Stimulated activated CD4-positive, alpha-beta T cell treated with anti-CD3 and anti-CD28 coated beads, Interleukin-4, amount 100 ng/mL, for 24 hours (primary cell): ENCODE measurements around the gene DPP4.
A peak's percentile ranks its signal among the peaks of the same experiment; 100 is the strongest.
"Not testable (repeated sequence)": the region's sequence is repeated elsewhere in the genome, so short reads cannot be mapped to it uniquely, and the experiment has no call there.

Source experiments
- DNase-seq: peaks from one replicate; pipeline ENCODE4 v3.0.0-alpha.2; 2020

Gene DPP4

DNA sequence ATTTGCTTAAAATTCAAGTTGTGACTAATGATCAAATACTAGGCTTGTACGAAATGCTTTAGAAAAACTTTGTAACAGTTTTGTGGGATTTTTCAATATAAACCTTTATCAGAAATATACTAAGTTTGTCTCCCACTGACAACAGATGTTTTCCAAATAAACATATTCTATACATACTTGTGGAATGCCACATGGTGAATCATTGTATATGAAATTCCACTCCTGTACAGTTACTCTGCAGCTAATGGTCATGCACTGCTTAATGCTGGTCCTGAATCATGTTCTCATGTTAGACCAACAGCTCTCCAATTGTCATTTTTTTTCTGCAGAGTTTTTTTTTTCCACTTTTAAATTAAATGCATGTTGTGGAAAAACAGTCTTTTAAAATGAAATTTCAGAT is 90.1 kb downstream of the DPP4 start:
- no peak for DNase-seq

DNA sequence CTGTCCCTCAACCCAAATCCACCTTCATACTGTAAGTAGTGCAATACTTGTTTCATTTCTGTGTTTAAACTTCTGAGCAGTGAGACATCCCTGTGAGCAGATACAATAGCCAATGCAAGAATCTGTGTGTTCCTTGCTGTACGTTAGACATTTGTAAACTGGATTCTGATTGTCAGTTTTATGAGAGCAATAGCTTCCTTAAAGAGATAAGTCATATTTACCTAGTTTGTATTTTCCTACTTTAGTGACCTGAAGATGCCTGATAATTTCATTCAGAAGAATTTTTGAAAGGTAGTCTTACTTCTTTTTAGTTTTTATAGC is 90.7 kb downstream of the DPP4 start:
- no peak for DNase-seq

DNA sequence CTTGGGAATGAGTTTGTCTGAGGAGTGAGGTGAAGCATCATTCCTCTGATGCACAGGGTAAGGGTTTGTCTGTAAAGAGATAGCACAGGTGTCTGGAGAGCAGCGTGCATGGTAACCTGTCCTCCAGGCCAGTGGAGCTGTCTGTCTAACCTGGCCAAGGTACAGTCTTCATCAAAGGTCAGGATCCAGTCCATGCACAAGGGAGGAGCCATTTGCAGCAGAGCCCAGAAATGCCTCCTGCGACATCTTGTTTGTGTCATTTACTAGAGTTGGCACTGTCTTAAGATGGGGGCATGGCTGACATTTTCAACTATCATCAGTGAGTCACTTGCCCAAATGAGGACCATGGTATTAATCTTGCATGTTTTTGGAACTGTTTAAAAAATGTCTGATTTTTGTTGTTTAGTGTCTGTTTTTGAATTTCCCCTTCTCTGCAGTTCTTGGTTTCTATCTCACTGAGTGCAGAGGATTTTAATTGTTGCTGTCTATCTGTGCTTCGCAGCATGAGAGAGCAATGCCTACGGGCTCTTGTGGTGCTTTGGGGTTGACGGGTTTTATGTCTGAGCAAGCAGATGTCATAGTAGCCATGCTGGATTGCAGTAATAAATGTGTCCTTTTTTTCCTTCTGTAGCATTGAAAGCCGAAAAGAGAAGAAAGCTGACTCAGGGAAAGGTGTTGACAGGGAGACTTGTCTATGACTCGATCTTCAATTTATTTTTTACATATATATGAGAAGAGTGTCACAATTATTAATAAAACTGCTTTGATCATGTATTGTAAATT is 91.3 kb downstream of the DPP4 start:
- DNase-seq, result no peak

DNA sequence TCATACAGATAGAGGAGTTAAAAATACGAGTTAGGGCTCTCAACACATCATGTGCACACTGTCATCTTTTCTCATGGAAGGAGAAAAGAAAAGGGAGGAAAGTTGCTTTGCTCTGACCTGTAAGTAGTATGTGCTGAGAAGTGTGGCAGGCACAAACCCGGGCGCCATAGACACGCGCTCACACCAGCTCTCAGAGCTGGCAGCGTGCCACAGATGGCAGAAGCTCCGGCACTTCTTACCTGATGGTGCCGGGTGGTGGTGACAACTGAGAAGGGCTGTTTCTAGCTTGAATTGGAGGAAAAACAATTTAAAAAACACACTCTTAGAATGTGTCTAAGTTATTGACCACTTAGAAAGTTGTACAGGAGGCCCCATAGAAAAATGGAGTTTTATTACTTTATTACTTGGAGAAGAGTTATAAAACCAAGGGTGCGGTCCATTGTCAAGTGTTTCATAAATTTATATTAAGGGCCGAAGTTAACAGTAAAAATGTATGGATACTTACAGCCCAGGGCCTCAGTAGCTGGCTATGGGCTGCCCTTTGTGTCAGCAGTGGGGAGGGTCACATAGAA is 92.2 kb downstream of the DPP4 start:
- no peak for DNase-seq

DNA sequence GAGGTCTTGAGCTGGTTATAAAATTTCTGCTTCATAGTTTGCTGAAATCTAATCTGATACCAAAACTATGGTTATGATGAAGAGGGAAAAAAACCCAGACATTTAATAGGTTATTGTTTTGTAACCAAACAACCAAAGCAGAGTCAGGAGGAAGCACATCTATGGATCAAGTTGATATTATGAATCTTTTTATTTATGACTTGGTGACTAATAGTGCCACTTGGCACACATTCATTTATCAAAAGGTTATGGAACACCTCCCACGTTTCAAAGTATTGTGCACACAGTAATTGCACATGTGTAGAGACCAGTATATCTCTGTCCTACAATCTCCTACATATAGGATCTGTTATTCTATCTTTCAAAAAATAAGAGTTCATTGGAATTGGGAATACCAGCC is 93.0 kb downstream of the DPP4 start:
- no peak for DNase-seq

DNA sequence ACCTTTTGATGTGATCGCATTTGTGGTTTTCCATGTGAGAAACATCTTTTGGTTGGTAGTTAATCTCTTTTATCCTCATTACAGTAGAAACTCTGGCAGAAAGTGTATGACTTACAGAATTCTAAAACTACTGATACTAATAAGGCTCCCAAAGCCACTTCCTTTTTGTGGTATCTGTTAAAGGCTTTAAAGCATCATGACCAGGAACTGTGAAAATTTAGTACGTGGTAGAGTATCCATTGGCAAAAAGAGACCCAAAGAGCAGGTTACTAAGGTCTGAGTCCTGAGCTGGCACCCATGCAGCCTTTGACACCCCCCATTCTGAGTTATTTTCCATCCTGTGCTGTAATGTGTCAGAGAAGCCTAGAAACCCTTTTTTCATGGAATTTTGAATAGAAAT is 94.5 kb downstream of the DPP4 start:
- no peak for DNase-seq

DNA sequence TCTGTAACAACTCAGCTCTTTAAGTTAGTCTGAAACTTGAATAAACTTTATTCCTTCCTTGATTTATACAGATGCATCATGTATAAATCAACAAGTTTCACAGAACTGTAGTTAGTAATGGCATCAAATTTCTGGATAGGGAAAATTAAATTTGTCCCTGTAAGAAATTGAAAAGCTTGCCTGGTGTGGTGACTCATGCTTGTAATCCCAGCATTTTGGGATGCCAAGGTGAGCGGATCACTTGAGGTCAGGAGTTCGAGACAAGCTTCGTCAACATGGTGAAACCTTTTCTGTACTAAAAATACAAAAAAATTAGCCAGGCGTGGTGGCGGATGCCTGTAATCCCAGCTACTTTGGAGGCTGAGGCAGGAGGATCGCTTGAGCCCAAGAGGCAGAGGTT is 96.1 kb downstream of the DPP4 start:
- not testable (repeated sequence) for DNase-seq

DNA sequence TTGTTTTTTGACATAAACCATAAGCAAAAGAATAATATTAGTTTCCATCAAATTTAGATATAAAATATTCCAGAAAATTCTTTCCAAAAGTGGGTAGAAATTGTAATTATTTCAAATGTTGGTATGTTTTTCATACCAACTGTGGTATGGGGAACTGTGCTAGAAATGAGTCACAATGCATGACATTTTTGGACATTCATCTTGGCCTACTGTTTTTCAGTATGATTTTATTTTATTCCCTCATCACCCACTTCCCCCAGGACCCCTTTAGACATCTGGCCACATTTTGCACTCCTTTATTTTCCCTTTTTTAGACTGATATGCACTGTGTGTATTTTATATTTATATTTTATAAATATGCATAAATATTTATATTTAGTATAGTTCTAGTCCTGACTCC is 97.1 kb downstream of the DPP4 start:
- no peak for DNase-seq

DNA sequence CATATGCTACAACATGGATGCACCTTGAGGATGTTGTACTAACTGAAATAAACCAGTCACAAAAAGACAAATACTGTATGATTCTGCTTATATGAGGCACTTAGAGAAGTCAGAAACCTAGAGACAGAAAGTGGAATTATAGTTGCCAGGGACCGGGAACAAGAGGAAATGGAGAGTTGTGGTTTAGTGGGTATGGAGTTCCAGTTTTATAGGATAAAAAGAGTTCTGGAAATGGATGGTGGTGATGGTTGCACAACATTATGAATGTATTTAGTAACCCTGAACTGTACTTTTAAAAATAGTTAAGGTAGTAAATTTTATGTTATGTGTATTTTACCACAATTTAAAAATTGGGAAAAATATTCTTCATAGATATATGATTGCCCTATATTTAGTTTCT is 97.7 kb downstream of the DPP4 start:
- DNase-seq, result no peak

DNA sequence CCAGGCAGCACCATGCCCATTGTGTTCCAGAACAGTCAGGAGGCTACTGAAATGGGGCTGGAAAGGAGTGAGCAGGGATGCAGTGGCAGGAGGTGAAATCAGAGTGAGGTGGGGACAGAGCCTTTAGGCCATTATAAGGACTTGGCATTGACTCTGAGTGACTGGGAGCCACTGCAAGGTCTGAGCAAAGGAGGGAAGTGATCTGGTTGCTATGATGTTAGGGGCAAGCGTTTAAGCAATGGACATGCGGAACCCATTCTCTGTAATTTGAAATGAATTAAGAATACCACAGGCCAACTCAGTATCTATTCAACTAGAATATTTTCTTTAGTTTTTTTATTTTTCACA is 98.2 kb downstream of the DPP4 start:
- no peak for DNase-seq

DNA sequence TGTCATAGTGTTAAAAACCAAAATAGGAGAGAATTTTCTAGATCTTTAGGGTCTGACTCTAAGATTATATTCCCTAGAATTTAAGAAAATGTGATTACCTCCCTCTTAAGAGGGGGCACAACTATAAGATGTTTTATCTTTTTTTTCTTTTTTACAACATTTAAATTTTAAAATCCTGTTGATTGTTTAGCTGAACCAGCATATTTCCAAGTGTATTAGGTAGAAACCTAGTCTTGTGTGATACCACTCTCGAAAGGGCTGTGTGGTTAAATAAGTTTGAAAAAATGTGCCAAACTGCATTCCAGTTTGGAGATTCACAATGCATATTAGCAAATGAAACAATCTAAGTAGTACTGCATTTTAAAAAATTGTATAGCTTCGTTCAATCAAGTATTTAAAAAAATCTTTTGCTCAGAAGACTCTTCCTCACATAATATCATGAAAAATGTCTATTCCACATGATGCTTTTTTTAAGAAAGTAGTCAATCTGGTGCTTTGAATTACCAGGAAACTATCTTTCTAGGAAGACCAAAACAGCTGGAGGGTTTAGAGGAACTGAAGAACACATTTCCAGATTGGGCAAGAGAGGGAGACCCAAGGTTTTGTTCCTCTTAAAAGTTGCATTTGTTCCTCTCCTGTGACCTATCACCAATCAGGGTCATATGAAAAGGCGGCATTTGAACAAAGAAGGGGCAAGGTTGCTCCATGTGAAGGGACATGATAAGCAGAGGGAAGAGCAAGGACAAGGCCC is 98.8 kb downstream of the DPP4 start:
- no peak for DNase-seq

DNA sequence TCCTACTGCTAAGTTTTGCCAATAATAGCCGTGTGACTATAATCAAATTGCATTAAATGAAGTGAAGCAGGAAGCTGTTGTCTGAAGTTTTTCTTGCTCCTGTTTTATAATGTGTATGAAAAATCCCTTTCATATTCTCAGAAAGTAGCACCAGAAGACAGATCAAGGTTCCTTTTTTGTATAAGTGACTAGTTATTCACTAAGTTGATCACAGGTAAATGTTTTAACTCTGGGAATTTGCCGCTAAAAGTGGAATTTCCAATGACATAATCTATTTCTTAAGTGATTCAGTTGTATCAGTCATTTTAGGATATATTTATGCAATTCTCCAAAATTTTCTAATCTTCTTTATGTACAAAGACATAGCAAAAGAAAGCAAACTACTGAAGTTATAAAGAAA is 99.6 kb downstream of the DPP4 start:
- no peak for DNase-seq

DNA sequence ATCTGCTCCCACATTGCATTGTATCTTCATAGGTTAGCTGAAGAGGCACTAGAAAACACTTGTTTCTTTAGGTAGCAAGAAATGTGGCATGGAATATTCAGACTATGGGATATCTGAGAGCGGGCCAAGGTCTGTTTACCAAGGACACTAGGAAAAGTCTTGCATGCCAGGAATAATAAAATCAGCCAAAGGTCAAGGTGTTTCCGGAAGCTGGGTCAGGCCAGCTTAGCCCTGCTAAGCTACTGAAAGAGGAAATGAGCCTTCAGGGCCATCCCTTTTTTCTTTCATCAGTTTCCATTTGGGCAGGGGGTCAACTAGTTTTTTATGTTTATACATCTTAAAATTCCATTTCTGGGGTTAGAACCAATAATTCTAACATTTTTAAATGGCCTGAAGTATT is 101.1 kb downstream of the DPP4 start:
- no peak for DNase-seq

DNA sequence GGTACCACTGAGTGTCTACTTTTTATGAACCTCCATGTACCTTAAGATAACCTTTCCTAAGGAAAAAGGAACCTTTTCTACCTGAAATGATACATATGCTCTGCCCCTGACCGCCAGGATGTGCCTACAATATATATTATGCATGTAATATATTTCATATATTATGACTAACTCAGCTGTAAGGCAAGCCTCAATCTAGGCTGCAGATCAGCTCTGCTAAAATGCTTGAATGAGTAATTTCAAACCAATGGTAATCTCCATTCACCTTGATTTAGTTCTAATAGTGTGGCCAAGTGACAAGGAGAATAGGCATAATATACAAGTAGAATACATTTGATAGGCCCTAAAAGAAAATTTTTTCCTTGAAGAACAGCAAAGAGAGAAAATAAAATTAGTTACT is 101.8 kb downstream of the DPP4 start:
- no peak for DNase-seq

DNA sequence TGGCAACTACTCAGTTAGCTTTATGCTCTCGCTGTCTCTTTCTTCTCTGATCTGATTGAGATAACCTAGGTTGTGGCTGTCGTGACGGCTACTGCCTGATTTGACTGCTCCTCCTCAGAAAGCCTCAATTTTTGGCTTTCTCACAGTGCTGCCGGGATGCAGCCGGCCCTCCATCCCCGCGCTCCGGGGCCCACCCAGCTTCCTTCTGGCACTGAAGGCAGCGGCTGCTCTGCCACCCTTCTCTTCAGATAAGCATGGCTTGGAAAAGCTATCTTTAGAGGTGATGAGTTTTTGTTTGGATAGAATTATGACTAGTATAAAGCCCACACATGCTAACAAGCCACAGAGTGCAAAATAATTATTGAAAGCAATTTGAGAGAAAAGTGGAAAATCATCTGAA is 102.5 kb downstream of the DPP4 start:
- no peak for DNase-seq

DNA sequence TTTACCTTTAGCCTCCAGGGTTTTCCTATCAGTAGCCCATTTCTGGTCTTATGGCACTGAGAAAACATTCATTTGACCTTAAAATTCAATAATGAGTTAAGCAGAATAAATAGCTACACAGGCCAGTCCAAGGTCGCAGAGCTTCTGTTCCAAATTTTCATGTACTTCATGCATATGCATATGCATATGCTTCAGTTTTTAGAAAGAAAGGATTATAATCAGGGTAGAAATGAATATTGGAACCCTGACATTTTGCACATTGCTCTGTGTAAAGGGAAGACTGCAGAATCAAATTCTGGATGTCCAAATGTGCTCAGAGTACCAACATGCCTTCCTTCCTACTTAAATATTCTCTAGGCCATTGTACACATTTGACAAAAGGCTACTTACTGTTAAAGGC is 104.9 kb downstream of the DPP4 start:
- DNase-seq, result no peak

DNA sequence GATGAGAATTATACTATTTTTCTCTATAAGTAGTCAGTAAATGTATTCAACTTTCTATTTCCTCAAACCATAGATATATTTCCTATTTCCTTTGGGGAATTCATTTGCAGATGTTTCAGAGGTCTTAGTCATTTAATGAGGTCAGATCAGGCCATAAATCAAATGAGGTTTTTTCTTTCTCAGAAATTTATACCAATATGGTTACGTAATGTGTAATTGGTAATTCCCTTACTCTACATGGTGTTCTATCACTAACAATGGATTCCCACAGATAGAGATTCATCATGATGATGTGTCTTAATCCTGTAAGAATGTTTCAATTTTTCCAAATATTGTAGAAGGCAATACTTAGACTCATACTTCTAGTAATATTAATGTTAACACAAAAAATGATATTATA is 108.0 kb downstream of the DPP4 start:
- no peak for DNase-seq

DNA sequence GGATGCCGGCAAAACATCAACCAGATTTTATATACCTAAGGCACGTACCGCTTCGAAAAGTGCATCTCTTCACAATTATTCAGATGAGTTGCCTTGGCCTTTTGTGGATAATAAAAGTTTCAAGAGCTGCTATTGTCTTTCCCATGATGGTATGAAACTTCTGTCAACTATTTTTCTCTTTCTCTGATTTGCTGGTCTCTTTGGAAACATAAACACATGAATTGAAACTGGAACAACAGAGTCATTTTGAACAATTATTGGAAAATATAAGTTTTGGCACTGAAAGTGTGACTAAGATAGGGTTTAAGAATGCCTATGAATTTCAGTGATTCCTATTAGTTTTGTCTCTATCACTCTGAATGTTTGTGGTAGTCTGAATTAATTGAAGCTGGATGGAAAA is 109.9 kb downstream of the DPP4 start:
- no peak for DNase-seq

DNA sequence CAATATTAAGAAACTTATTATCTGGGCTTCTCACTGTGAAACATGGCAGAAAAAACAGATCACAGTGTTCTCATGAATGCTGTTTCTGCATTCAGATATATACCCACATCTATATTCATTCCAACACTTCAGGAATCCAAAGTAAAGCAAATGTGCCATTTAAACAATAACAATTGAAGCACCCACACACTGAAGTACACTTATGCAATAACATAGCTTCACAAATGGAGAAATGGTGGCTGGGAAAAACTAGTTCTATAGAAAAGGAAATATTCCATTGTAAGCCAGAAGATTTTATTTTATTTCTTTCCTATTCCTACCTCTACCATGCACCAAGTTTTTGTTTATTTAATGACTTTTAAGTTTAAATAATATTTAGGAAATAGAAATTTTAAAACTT is 111.9 kb downstream of the DPP4 start:
- DNase-seq, result no peak

DNA sequence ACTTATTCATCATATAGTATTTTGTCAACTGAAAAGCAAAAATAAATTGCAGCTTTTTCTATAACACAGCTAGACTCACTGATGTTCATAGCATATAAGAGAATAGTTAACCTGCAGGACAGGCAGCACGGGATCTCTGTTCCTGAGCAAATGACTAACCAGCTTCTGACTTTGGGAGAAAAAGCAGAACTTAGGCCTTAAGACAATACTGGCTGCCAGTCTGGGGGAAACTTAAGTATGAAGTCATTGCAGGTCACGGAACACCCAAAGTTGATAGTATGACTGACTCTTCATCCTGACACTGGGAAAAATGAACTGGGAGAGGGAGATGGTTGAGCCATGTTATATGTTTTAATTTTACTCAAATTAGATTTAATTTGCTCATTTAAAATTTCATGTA is 113.0 kb downstream of the DPP4 start:
- no peak for DNase-seq

DNA sequence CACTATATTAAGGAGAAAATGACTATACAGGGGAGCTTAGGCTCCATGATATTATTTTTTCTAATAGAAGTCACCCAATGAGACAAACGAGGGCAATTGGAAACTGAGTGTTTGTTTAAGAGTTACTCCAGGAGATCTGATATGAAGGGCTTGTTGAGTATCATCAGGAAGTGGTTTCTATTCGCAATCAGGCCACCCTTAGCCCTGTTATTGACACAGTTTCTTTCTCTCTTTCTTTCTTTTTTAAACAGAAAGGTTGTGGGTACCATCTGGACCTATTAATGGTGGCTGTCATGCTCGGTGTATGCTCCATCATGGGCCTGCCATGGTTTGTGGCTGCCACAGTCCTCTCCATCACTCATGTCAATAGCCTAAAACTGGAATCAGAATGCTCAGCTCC is 117.3 kb downstream of the DPP4 start:
- DNase-seq, result no peak

DNA sequence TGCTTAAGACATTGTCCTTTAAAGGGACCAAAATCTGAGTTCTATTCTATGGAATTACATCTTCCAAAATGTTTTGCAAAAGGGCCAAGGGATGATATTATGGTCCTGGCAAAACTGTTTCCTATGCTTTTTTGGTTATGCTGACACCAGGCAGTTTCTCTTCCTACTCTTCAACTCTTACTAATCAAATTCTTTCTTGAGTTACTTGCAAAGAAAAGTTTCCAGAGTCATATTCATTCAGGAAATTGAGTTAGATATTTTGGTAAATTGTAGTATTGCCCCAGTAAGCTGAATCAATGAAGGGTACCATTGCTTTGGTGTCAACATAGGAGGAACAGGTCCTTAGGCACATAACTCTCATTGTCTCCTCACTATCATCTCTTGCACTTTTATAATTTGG is 118.8 kb downstream of the DPP4 start:
- no peak for DNase-seq

DNA sequence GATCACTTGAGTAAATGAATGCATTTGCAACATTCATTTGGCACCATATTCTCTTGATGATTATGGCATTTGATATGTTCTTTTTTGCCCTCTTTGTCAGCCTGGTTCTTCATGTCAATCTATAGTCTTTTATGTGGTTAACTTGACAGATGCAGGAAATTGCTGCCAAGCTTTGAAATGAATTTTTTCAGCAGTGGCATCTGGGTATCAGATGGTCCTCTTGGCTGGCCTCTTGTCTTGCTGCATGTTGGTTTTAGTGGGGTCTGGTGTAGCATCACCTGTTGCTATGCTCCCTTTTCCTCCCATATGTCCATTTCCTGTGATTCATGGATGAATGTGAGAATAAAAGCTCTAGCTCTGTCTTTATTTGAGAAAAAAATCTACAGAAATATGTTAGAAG is 119.9 kb downstream of the DPP4 start:
- DNase-seq, result no peak

DNA sequence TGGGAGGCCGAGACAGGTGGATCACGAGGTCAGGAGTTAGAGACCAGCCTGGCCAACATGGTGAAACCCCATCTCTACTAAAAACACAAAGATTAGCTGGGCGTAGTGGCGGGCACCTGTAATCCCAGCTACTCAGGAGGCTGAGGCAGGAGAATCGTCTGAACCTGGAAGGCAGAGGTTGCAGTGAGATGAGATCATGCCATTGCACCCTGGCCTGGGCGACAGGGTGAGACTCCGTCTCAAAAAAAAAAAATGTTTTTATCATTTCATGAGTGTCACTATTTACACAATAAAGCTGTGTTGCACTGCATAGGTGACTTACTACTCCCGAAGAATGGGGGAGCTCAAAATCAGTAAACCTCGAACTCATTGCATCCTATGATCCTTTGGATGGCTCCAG is 120.6 kb downstream of the DPP4 start:
- not testable (repeated sequence) for DNase-seq

DNA sequence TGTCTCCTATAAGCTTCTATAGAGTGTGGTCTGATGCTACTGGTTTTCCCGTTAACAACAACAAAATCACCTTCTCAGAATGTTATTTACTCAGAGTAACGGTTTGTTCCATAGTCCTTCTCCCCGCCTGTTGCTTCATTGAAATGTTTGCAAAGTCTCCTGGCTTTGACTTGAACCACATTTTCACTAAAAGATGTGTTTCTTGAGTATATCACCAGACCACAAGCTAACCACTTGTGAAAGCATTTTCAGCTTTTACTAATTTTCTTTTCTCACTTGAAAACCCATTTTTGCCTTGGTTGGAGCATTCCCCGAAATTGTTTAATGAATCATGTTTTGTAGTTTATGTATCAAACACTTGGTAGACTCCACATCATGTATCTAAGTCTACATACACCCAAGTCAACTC is 121.2 kb downstream of the DPP4 start:
- DNase-seq, result peak; percentile 39
